Endothelial cell of hepatic sinusoid (primary cell): Measurements from ENCODE around the gene CNIH3.
"Not testable (repeated sequence)": the region's sequence is repeated elsewhere in the genome, so short reads cannot be mapped to it uniquely, and the experiment has no call there.

Experiments used
- in situ Hi-C: cut with HindIII; loops from 2 replicates; pipeline ENCODE4 v1.10.0; 2017; ENCODE audit warnings: low sequenced_read_pairs

Gene CNIH3

GRCh38 chr1:224681816-224682215 lies 65.7 kb downstream of the CNIH3 start:
- in situ Hi-C loops = no loop called here

GRCh38 chr1:224683936-224684335 lies 67.8 kb downstream of the CNIH3 start:
- in situ Hi-C loops = no loop called here

DNA sequence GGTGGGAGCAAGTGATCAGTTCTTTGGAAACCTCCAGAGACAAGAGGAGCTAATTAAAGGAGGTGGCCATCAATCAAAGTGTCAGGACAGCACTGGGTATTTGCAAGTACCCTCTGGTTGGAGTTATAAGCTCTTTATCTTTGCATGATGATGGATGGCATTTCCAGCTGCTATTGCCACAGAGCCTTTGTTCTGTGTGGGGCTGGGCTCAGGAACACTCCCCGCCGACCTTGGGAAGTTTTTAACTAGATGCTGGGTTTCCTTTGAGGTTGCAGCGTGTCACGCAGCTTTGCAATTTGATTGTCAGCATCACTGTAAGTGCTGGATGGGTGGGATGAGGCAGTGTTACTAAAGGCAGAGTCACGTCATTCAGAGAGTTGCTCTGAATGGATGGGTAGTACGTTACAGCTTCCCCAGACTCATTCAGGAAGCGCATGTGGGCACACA lies 68.9 kb downstream of the CNIH3 start:
- in situ Hi-C loops = no loop called here

GRCh38 chr1:224686140-224686539 lies 70.0 kb downstream of the CNIH3 start:
- in situ Hi-C loops = not testable (repeated sequence)

DNA sequence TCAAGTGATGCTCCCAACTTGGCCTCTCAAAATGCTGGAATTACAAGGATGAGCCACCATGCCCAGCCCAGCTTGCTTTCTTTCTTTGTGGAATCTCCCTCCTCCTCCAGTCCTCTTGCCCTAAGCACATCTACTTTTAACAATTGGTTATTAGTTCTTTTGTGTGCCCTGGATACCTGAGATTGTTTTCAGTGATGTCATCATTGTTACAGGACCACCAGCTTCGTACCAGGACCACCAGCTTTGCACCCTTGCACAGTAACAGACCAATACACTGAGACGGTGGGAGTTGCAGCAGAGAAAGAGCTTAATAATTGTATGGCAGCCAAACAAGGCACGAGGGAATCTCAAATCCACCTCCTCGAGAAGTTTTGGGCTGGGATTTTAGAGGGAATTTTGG lies 71.3 kb downstream of the CNIH3 start:
- in situ Hi-C loops = no loop called here

GRCh38 chr1:224689374-224689773 lies 73.3 kb downstream of the CNIH3 start:
- in situ Hi-C loops = no loop called here

DNA sequence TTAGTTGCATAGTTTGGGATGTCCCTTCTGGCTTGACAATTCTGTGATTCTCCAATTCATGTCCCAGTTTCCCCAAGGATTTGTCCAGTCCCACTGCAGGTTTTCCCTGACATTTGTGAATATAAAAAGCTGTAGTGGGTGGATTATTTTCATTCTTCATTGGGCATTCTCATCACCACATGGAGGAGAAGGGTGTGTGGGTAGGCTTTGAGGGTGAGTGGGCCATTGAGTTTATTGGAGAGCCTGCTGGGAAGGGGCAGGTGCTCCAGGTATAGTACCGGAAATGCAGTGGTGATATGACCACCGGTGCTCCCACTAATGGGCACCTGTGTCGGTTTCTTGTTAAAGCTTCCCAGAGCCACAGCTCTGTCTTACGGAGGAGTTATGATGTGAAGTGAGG lies 74.5 kb downstream of the CNIH3 start:
- in situ Hi-C loops = loop anchor here (5.0 kb wide), 1 partner anchor 48 kb away; no protein-coding TSS in a partner anchor

DNA sequence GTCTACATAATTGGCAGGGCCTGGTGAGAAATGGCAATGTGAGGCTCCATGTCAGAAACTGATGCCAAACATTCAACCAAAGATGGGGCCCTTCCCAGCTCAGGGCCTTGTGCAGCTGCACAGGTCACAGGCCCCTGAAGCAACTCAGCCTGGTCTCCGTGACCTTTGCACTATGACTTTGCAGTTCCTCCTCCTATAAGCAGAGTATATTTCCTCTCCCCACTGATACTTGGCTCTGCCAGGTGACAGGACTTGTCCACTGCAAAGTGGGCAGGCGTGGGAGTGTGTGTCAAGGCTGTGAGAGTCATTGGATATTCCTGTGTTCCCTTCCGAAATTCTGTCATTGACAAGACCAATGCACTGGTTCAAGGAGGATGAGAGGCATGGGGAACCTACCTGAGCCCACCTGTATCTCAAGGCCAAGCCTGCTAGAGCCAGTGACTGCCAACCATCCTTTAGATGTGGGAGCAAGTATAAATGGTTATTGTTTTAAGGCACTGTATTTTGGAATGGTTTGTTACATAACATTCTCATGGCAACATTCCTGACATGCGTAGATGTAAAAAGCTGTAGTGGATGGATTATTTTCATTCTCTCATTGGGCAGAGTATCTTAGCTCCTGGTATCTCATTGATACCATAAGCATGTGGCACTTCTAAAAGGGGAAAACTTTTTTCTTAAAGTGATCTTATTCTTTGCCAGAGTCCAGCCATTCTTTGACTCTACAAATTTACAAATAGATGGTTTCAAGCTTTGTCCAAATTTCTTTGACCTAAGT lies 75.2 kb downstream of the CNIH3 start:
- in situ Hi-C loops = loop anchor here (5.0 kb wide), 1 partner anchor 49 kb away; no protein-coding TSS in a partner anchor

DNA sequence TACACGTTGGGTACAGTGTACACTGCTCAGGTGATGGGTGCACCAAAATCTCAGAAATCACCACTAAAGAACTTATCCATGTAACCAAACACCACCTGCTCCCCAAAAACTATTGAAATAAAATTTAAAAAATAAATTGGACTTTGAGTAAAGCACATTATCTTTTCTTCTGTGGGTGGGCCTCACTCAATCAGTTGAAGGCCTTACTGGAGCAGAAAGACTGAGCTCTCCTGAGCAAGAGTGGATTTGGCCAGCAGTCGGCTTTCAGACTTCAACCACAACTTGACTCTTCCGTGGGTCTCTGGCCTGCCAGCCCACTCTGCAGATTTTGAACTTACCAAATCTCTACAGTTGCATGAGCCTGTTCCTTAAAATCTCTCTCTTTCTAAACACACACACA lies 78.9 kb downstream of the CNIH3 start:
- in situ Hi-C loops = loop anchor here (5.0 kb wide), 1 partner anchor 53 kb away; no protein-coding TSS in a partner anchor

GRCh38 chr1:224696021-224696420 lies 79.9 kb downstream of the CNIH3 start:
- in situ Hi-C loops = no loop called here

DNA sequence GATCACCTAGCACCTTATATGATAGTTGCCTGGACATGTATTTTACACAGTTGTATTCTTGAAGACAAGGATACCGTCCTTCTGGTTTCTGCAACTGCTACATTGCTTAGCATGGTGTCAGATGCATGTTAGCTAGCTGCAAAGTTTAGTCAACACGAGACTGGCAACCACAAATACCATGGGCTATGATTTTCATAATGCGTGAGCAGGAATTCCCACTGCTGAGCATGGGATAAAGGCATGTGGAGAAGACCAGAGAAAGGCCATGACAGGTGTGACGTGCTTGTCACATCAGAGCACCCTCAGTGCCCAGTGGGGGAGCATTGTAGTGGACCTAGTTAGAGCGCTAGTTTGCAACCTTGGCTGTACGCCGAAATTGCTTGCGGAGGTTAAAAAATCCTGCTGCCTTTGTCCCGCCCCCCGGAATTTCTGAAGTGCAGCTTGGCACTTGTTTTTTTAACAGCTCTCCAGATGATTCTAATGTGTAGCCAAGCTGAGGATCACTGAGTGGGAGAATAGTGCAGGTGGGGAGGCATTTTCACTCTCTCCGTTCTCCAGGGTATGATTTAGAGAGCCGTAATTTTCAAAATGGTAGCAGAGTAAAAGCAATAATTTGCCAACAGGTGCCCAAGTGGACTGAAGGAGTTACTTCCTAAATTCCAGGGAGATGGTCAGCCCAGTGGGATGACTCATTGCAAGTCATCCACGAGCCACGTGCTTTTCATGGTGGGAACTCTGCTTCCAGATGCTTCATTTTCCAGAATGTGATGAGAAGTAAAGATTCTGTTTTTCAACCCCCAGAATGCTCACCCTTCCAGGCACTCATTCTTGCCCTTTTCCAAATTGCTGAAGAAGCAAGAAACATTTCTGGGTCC lies 81.0 kb downstream of the CNIH3 start:
- in situ Hi-C loops = no loop called here

DNA sequence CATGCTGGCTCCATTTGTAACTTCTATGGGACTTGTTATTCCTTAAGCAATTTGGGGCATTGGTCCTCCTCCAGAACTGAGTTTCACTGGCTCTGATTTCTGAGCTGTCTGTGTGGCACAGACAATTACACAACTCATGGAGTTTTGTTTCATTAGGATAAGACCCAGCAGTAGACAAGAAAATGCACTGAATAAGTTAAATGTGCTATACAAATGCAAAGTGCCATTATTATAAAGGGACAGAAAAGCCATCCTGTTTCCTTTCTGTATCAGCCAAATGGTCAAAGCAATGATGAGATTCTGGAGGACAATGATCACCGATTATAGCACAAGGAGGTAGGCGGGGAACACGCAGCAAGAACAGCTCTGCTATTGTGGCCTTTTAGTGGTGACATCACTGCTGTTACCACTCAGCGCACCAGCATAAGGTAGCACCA lies 81.9 kb downstream of the CNIH3 start:
- in situ Hi-C loops = no loop called here

DNA sequence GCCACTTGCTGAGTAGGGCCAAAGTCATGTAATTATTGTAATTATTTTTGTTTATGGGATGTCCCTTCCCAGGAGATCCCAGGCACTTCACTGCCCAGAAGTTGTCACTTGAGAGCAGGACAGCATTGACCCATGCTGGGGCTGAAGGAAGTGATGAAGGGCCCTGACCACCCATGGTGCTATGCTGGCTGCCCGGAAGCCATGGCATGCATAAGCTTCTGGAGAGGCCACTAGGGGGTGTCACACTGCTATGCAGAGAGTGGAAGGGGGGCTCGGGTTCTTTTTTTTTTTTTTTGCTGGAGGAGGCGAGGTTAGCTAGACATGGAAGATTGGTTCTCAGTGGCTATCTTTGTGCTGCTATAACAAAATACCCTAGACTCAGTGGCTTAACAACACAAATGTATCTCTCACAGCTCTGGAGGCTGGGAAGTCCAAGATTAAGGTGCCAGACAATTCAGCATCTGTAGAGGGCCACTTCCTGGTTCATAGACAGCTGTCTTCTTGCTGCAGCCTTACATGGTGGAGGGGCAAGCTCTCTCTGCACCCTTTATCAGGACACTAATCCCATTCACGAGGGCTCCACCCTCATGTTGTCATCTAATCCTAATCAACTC lies 84.9 kb downstream of the CNIH3 start:
- in situ Hi-C loops = no loop called here

GRCh38 chr1:224703702-224704101 lies 87.6 kb downstream of the CNIH3 start:
- in situ Hi-C loops = no loop called here

- in situ Hi-C loops = no loop called here
Measured at GRCh38 chr1:224704107-224704735, 88.1 kb downstream of the CNIH3 start.

DNA sequence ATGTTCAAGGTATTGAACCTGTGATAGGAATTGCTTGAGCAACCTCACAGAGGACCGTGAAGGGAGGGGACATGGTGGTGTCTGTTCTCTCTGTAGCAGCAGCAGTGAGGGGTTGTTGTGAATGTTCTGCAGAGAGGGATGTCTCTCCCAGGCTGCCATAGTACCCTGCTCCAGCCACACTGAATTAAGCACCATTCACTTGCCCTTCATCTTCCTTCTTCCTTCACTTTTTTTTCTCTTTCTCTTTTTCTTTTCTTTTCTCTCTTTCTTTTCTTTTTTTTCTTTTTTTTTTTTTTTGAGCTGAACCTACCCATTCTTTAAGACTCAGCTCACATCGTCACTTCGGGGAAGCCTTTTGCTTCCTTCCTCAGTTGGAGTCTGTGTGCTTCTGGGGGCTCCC lies 89.5 kb downstream of the CNIH3 start:
- in situ Hi-C loops = no loop called here

DNA sequence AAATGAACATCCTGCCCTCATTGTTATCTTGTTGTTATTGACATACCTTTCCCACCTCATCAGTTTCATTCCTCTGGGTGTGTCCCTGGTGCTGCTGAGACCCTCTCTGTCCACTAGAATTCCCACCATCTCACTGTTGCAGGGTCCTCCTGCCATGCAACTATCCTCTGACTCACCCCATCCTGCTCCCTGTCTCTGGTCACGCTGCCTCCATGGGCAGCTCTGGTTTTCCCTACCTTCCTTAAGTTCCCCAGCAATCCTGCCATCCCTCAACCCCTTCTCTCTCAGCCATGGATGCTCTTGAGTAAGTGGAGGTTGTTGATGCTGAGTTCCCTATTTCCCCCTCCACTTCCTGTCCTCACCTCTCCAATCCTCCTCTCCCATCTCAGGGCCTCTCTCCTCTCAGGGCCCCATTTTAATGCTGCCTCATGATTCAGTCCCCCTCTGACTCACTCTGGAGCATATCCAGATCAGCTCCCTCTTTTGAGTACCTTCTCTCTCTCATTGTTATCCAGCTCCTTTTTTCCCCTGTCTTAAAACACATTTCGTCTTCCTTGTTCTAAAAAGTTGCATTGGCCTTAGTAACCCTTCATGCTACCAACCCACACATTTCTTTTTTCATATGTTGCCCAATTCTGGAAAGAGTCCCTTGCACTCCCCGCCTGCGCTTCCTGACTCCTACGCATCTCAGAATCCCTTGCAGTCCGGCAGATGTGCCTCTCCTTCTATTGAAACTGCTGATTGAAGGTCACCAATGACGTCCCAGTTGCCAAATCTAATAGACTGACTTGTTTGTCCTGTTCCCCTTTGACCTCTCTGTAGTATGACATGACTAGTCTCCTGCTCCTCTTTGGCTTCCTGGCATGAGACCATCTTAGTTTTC lies 92.0 kb downstream of the CNIH3 start:
- in situ Hi-C loops = no loop called here

- in situ Hi-C loops = no loop called here
Measured at GRCh38 chr1:224710196-224710595, 94.1 kb downstream of the CNIH3 start.

DNA sequence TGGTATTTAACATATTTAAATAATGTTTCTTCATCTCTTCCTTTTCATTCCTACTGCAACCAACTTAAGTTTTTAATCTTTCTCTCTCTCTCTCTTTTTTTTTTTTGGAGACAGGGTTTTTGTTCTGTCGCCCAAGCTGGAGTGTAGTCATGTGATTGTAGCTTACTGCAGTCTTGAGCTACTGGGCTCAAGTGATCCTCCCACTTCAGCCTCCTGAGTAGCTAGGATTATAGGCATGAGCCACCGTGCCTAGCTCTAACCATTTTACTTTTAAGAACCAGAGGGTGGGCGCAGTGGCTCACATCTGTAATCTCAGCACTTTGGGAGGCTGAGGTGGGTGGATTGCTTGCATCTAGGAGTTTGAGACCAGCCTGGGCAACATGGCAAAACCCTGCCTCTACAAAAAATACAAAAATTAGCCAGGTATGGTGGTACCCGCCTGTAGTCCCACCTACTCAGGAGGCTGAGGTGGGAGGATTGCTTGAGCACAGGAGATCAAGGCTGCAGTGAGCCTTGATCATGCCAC lies 95.2 kb downstream of the CNIH3 start:
- in situ Hi-C loops = not testable (repeated sequence)

DNA sequence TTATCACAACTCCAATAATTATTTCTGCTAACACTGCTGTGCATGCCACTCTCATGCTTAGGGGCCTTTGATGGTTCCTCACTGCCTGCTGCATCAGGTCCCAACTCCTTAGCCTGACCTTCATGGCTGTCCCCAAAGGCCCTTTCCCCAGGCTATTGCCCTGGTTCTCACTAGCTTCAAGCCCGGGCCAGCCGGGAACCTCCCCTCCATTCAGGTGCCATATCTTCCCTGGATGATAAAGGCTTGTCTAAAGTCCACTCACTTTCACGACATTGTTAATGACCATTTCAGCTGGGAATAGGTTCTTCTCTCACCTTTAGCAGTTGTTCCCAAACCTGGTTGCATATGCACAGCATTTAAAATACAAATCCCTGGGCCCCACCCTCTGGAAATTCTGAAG lies 95.8 kb downstream of the CNIH3 start:
- in situ Hi-C loops = no loop called here
